ENCODE results near the gene POU2F1. TPM values are rescaled to one million over a fixed set of nuclear protein-coding genes. Genes with fewer than 3 reads are reported as not detected.

Gene POU2F1
- total RNA-seq, 4 donors from 2014 or later, result 14.0 to 45.5 (median 19.8) TPM

- intact Hi-C loops (cut with DNase I), result loop anchor here (5.0 to 10.0 kb wide), 3 partner anchors 91 to 374 kb away; no protein-coding TSS in a partner anchor
- TF ChIP-seq CTCF (IDR thresholded peaks at IDR 0.05), result no peak
- TF ChIP-seq POLR2A (IDR thresholded peaks at IDR 0.05), result no peak
- DNase-seq, result no peak
- Histone ChIP-seq H3K4me1 (peaks cover 3 to 6% of the 10 kb centered on the region in 2 donors), H3K27ac (no peak overlapping the region), H3K27me3 (no peaks in the 10 kb centered on the region), H3K4me3 (replicated peaks in 1 of 3) (no peak overlapping the region), H3K36me3 (no peaks in the 10 kb centered on the region), H3K9me3 (no peaks in the 10 kb centered on the region)
- 94 to 96% methylated on average over 3 of the region's 3 CpGs for WGBS, 2 donors
These were observed 220.5 kb downstream of the POU2F1 start for GRCh38 chr1:167441222-167441621.

GRCh38 chr1:167442142-167442848 is 221.6 kb downstream of the POU2F1 start:
- no peak overlapping the region for H3K4me3 ChIP-seq (replicated peaks in 1 of 3)
- peaks cover 3 to 6% of the 10 kb centered on the region in 2 donors for H3K4me1 ChIP-seq
- H3K27me3 ChIP-seq, result no peaks in the 10 kb centered on the region
- DNase-seq, result peak; percentile 81 to 87
- H3K27ac ChIP-seq, result no peak overlapping the region
- no peaks in the 10 kb centered on the region for H3K36me3 ChIP-seq
- TF ChIP-seq CTCF (IDR thresholded peaks at IDR 0.05) (peak; percentile 54 to 85 (median 76)), POLR2A (IDR thresholded peaks at IDR 0.05) (no peak)
- H3K9me3 ChIP-seq, result no peaks in the 10 kb centered on the region
- intact Hi-C loops (cut with DNase I), result loop anchor here (5.0 to 10.0 kb wide), 3 partner anchors 90 to 375 kb away; no protein-coding TSS in a partner anchor
- 50 to 55% methylated on average over 10 to 12 of the region's 12 CpGs for WGBS, 2 donors

- no peak for DNase-seq
- 88 to 93% methylated on average over 9 of the region's 9 CpGs for WGBS, 2 donors
- peaks cover 3 to 6% of the 10 kb centered on the region in 2 donors for H3K4me1 ChIP-seq
- no peaks in the 10 kb centered on the region for H3K36me3 ChIP-seq
- TF ChIP-seq CTCF (IDR thresholded peaks at IDR 0.05), result no peak
- TF ChIP-seq POLR2A (IDR thresholded peaks at IDR 0.05), result no peak
- no peak overlapping the region for H3K27ac ChIP-seq
- H3K4me3 ChIP-seq (replicated peaks in 1 of 3), result no peak overlapping the region
- no peaks in the 10 kb centered on the region for H3K27me3 ChIP-seq
- intact Hi-C loops (cut with DNase I), result loop anchor here (5.0 to 10.0 kb wide), 3 partner anchors 89 to 376 kb away; no protein-coding TSS in a partner anchor
- no peaks in the 10 kb centered on the region for H3K9me3 ChIP-seq
These were observed 222.3 kb downstream of the POU2F1 start for GRCh38 chr1:167442854-167443565.

GRCh38 chr1:167443757-167444156 is 223.1 kb downstream of the POU2F1 start:
- intact Hi-C loops (cut with DNase I), result loop anchor here (5.0 to 10.0 kb wide), 3 partner anchors 89 to 376 kb away; no protein-coding TSS in a partner anchor
- Histone ChIP-seq H3K4me1 (peaks cover 3 to 6% of the 10 kb centered on the region in 2 donors), H3K27ac (no peak overlapping the region), H3K36me3 (no peaks in the 10 kb centered on the region), H3K27me3 (no peaks in the 10 kb centered on the region), H3K9me3 (no peaks in the 10 kb centered on the region), H3K4me3 (replicated peaks in 1 of 3) (no peak overlapping the region)
- DNase-seq, result no peak
- WGBS, 2 donors, result 94 to 95% methylated on average over 5 of the region's 5 CpGs
- TF ChIP-seq POLR2A (IDR thresholded peaks at IDR 0.05) (no peak), CTCF (IDR thresholded peaks at IDR 0.05) (no peak)

All from thyroid gland (tissue), 4 donors.